ENCODE measurements around the gene CCDC87.
"Not testable (repeated sequence)": the region's sequence is repeated elsewhere in the genome, so short reads cannot be mapped to it uniquely, and the experiment has no call there.

CCDC87 gene

DNA sequence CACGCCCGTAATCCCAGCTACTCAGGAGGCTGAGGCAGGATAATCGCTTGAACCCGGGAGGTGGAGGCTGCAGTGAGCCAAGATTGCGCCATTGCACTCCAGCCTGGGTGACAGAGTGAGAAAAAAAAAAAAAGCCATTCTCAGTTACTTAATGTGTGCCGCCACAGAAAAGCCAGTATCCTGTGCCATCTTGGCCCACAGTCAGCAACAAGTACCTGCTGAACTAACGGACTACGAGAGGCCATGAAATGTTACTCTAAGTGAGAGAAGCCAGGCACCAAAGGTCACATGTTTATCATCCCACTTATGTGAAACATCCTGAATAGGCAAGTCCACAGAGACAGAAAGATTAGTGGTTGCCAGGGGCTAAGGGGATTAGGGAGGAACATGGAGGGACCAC is 52.3 kb downstream of the CCDC87 start:
- H3K27ac ChIP-seq (ENCODE audit: low read depth, low read length); H3K9ac ChIP-seq (ENCODE audit: low read length in 5 of 5); H3K27me3 ChIP-seq (ENCODE audit: control insufficient read depth in 5 of 5, insufficient read depth in 4 of 5, low read length in 5 of 5); H3K9me3 ChIP-seq (ENCODE audit: control insufficient read depth in 5 of 5, low read length in 5 of 5); H3K4me3 ChIP-seq (ENCODE audit: low read depth in 1 of 5, low read length in 5 of 5): not testable (repeated sequence)
- Histone ChIP-seq H3K4me1 (ENCODE audit: control insufficient read depth in 5 of 5, insufficient read depth in 5 of 5, low read length in 5 of 5) (peaks cover 0 to 30% (median 26%) of the 10 kb centered on the region in 5 donors), H3K36me3 (ENCODE audit: control insufficient read depth in 5 of 5, insufficient read depth in 5 of 5, low read length in 5 of 5) (peaks cover 3 to 67% (median 45%) of the 10 kb centered on the region in 5 donors)
